Measurements from ENCODE around the gene PHLDA2.
A peak's percentile ranks its signal among the peaks of the same experiment; 100 is the strongest.

DNA sequence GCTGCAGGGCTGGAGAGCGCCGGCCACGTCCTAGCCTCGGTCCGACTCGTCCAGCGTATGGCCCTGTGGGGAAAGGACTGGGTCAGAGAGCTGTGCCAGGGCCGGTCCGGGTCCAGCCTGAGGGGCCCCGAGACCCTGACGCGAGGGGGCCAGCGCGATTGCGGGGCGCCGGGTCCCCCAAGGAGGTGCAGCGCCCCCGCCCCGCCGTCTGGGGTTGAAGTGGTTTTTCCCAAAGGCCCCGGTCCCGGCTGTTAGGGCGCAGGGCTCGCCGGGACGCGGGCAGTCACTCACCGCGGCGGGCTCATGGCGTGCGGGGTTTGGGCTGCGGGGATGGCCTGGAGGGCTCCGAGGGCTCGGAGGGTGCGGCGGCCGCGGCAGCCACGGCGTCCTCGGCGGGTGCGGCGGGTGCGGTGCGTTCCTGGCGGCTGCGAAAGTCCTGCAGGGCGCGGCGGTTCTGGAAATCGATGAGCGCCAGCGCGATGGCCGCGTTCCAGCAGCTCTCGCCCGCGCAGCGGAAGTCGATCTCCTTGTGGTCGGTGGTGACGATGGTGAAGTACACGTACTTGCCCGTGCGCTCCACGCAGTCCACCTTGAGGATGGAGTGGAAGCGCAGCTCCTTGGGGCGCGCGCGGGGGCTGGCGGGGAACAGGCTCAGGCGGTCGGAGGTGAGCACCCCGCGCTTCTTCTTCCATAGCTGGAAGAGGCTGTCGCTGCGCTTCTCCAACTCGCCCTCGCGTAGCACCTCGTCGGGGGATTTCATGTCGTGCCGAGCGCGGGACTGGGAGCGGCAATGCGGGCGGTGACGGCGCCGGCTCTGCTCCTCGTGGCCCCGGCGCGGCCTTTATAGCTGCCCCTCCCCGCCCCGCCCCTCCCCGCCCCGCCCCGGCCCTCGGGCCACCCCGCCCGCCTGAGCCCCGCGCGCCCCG lies at the start of gene PHLDA2:
- TF ChIP-seq SIN3A (IDR thresholded peaks at IDR 0.05; ENCODE audit: borderline replicate concordance, insufficient read depth, low read depth, low read length) (peak; percentile 89), CTCF (IDR thresholded peaks at IDR 0.05) (no peak), POLR2AphosphoS5 (IDR thresholded peaks at IDR 0.05; ENCODE audit: low read depth, low read length) (peak; percentile 99)

All from Panc1 (cell line).